C4-2B (cell line): ENCODE data around the gene MGMT.

Experiments
- H3K27ac ChIP-seq: fragments of 450-650 bp; 2 replicates; pipeline ENCODE4 v1.5.1; 2017
- ZFX ChIP-seq: fragments of 450-650 bp; IDR thresholded peaks from 2 replicates; pipeline ENCODE4 v1.6.1; 2017
- TF ChIP-seq, protein P1 (sequence below): fragments of 450-650 bp; conservative IDR thresholded peaks from 2 replicates; pipeline ENCODE4 v1.5.1; 2017; ENCODE audit warnings: mild to moderate bottlenecking

MGMT gene

DNA sequence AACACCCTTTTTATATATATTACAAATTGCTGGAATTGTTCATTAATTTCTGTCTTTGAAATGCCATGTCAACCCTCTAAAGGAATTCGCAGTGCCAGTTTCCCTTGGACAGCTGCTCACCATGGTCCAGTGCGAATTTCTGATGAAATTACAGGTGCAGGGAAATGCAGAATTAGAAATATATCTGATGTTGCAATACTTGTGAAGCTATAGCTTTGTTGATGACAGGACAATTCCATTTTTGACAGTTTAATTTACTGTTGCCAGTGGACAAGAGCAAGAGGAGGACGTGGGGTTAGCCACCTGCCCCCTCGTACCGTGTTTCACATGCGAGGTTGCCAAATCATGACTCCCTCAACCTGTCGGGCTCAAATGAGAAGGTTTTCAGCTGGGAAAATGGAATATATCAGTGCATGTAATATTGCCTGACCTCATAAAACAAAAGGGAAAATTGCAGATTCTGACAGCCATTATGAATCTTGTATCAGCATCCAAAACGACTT lies 140.6 kb downstream of the MGMT start:
- H3K27ac ChIP-seq = no peak overlapping the region
- TF ChIP-seq, protein P1, sequence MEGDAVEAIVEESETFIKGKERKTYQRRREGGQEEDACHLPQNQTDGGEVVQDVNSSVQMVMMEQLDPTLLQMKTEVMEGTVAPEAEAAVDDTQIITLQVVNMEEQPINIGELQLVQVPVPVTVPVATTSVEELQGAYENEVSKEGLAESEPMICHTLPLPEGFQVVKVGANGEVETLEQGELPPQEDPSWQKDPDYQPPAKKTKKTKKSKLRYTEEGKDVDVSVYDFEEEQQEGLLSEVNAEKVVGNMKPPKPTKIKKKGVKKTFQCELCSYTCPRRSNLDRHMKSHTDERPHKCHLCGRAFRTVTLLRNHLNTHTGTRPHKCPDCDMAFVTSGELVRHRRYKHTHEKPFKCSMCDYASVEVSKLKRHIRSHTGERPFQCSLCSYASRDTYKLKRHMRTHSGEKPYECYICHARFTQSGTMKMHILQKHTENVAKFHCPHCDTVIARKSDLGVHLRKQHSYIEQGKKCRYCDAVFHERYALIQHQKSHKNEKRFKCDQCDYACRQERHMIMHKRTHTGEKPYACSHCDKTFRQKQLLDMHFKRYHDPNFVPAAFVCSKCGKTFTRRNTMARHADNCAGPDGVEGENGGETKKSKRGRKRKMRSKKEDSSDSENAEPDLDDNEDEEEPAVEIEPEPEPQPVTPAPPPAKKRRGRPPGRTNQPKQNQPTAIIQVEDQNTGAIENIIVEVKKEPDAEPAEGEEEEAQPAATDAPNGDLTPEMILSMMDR = no peak
- no peak for TF ChIP-seq ZFX

- no peak overlapping the region for H3K27ac ChIP-seq
- TF ChIP-seq, protein P1 = no peak
- TF ChIP-seq ZFX = no peak
These were observed 141.6 kb downstream of the MGMT start for GRCh38 chr10:129608653-129609052.

- TF ChIP-seq ZFX = no peak
- TF ChIP-seq, protein P1 = no peak
- no peak overlapping the region for H3K27ac ChIP-seq
These were observed 142.5 kb downstream of the MGMT start for GRCh38 chr10:129609551-129609950.

DNA sequence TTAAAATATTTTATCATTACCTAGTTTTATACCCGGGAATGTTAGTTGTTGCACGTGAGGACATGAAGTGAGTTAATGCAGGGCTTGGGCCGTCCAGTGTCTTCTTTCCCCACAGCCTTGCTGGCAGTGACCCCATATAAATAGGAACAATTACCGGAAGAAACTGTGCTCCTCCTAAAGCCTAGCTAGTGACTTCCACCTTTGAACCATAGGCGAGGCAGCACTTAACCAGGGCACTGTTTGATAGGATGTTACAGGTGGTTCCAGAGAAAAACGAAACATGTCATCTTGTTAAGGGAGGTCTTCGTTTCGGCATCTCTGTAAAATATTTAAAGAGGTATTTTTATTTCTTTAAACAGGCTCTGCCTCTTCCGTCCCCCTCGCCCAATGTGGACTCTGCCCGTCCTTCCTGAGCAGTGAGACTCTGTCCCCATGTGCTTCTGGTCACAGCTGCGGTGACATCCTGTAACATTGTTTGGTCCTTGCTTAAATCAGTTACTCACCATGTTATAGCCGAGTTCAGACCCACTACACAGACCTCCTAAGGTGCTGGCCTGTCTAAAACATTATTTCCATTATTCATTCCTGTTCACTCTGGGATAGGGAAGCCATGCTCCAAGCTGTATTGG lies 145.6 kb downstream of the MGMT start:
- no peak for TF ChIP-seq ZFX
- TF ChIP-seq, protein P1 = no peak
- H3K27ac ChIP-seq = no peak overlapping the region

GRCh38 chr10:129613377-129613980 lies 146.4 kb downstream of the MGMT start:
- TF ChIP-seq ZFX = no peak
- TF ChIP-seq, protein P1 = no peak
- no peak overlapping the region for H3K27ac ChIP-seq

GRCh38 chr10:129614341-129614740 lies 147.3 kb downstream of the MGMT start:
- no peak overlapping the region for H3K27ac ChIP-seq
- no peak for TF ChIP-seq ZFX

GRCh38 chr10:129615381-129615780 lies 148.3 kb downstream of the MGMT start:
- H3K27ac ChIP-seq = no peak overlapping the region
- TF ChIP-seq ZFX = no peak
- TF ChIP-seq, protein P1 = no peak
